ENCODE measurements around the gene TBC1D22B.

- no peak for TF ChIP-seq PREB (CRISPR knock-in tag; IDR thresholded peaks at IDR 0.05)
- TF ChIP-seq SRF (CRISPR knock-in tag; IDR thresholded peaks at IDR 0.05), result no peak
- no peak for TF ChIP-seq FOXP4 (CRISPR knock-in tag; IDR thresholded peaks at IDR 0.05; ENCODE audit: borderline replicate concordance)
- TF ChIP-seq CTCF (IDR thresholded peaks at IDR 0.05 in 2 of 3, conservative IDR thresholded peaks at IDR 0.05 in 1 of 3; ENCODE audit: insufficient read depth in 2 of 3, low read depth in 1 of 3, low read length in 3 of 3), result no peak
- TF ChIP-seq ETS1 (conservative IDR thresholded peaks at IDR 0.05; ENCODE audit: control insufficient read depth, low read depth, low read length), result no peak
- no peak for TF ChIP-seq MCM2 (IDR thresholded peaks at IDR 0.05; ENCODE audit: low read depth)
- TF ChIP-seq CEBPB (tag; IDR thresholded peaks at IDR 0.05), result no peak
- no peak for TF ChIP-seq ZNF274 (IDR thresholded peaks at IDR 0.05; ENCODE audit: borderline replicate concordance, low read depth, low read length)
- TF ChIP-seq FOXP1 (CRISPR knock-in tag; IDR thresholded peaks at IDR 0.05), result no peak
- TF ChIP-seq TSC22D4 (tag; IDR thresholded peaks at IDR 0.05), result no peak
- TF ChIP-seq POLR2AphosphoS2 (IDR thresholded peaks at IDR 0.05; ENCODE audit: low read length), result no peak
- no peak for TF ChIP-seq HOXB6 (CRISPR knock-in tag; IDR thresholded peaks at IDR 0.05; ENCODE audit: borderline replicate concordance)
- TF ChIP-seq EZH2 (IDR thresholded peaks at IDR 0.05; ENCODE audit: borderline replicate concordance, low read depth, low read length), result no peak
- TF ChIP-seq NCOR1 (IDR thresholded peaks at IDR 0.05), result no peak
Observed at GRCh38 chr6:37359039-37359438, 101.5 kb downstream of the TBC1D22B start.
